ENCODE results near the gene ERC1. TPM values are rescaled to one million over a fixed set of nuclear protein-coding genes. Genes with fewer than 3 reads are reported as not detected.

ERC1 gene
- 10 to 100 TPM; 35.3 to 43.4 (median 37.5) TPM for polyA plus RNA-seq (ENCODE audit: insufficient read length in 4 of 4)

DNA sequence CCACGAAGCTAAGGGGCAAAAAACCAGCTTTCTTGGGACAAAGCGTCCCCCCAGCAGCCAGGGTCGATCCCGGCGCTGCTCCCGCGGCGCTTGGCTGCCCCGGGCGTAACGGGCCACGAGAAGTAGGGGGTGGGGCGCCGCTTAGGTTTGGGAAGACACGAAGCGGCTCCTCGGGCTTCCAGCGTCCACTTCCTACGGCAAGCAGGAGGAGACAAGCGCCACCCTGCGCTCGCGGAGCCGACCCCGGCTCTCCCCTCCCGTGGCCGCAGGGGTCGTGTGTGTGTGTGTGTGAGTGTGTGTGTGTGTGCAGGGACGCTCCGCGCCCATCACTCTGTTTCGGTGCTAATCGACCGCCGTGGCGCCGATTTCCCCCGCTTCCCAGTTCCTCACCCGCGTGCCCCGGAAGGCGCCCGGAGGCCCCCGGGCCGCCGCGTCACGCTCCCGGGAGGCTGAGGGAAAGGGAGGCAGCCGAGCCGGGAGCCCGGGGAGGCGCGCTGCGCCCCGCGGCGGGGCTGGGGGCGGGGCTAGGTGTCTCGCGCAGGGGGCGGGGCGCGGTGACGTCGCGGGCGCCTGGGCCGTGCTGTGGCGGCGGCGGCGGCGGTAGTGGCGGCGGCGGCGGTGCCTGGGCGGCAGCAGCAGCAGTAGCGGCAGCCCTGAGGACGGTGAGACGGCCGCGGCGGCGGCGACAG lies at the start of gene ERC1:
Gene ERC1, plus strand, starts transcription at position 563 of the 689 bp plus-strand sequence. CDS start 36,681 bp downstream, outside the sequence.
- peak; percentile 71 to 82 (median 78) for DNase-seq (ENCODE audit: low read depth in 4 of 4, low spot score in 2 of 4)

- no peak for DNase-seq (ENCODE audit: low read depth in 4 of 4, low spot score in 2 of 4)
Measured at GRCh38 chr12:943051-943450, 48.0 kb upstream of the ERC1 start.

- no peak for DNase-seq (ENCODE audit: low read depth in 4 of 4, low spot score in 2 of 4)
Measured at GRCh38 chr12:944211-944610, 46.8 kb upstream of the ERC1 start.

DNA sequence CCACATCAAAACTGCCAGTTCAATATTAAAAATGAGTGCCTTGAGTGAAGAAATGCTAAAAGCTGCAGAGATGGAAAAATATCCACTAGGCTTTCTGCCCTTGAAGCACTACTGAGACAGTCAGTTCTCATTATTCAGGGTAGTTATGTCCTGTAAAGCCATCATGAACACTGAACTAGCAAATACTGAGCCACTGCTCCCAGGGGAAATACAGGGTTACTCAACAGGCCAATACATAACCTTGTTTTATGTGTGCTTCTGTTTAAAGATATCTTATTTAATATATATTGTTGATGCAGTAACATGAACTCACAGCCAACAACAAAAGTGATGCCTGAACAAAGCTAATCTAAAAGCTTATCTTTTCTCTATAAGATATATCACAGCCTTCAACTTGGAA lies 44.8 kb upstream of the ERC1 start:
- no peak for DNase-seq (ENCODE audit: low read depth in 4 of 4, low spot score in 2 of 4)

DNA sequence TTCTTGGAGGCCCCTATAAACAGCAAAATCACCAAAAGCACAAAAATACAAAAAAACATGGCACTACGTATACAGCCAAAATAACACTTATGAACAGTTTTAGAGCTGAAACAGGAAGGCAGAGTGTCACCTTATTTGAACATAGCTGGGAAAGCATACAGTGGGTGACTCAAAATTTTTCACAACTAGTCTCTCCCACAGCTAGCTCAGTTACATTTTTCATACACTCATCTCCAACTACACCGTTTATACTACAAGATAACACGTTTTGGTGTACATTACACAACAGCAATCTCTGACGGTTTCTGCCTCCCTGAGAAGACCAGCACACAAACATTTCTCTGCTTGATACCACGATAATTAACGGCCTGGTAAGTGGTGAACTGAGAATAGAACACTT lies 44.4 kb upstream of the ERC1 start:
- DNase-seq (ENCODE audit: low read depth in 4 of 4, low spot score in 2 of 4), result no peak

DNA sequence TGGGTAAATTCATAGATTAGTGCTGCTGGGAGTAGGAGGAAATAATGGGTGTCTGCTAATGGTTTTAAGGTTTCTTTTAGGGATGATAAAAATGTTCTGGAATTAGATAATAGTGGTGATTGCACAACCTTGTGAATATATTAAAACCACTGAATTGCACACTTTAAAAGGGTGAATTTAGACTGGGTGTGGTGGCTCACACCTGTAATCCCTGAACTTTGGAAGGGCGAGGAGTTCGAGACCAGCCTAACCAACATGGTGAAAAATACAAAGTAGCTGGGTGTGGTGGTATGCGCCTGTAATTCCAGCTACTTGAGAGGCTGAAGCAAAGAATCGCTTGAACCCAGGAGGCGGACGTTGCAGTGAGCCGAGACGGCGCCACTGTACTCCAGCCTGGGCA lies 42.8 kb upstream of the ERC1 start:
- DNase-seq (ENCODE audit: low read depth in 4 of 4, low spot score in 2 of 4), result no peak

DNA sequence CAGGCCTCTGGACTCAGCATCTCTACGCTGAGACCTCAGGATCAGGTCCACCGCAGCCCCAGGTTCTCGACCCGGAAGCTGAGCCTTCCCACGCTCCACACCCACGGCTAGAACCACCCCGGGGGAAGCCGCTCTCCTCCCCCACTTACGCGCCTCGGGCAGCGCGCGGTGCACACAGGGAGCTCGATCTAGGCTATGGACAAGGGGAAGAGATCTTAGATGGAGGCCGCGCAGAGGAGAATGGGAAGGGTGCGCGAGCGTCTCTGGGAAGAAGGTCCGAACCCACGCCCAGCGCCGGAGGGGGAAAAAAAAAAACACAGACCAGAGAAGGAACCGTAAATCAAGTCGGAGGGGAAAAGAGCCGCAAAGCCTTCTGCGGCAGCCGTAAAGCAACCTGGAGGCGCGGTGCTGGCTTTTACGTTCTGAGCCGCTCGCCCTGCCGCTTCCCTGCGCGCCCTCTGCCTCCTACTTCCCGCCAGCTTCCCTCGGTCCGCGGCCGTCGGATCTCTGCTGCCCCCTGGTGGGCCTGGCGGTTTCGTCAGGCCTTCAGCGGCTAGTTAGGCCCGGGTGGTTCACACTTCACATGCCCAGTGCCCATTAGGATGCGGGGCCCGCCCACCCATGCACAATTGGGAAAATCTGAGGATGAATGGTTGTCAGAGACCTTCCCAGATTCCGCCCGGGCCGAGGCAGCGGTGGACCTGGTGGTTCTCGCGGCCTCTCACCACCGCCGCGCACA lies 41.4 kb upstream of the ERC1 start, which contains the start of gene RAD52:
Gene RAD52, minus strand, starts transcription at position 242 of the 739 bp plus-strand sequence. CDS start 16,636 bp downstream, outside the sequence.
- peak; percentile 97 to 98 (median 97) for DNase-seq (ENCODE audit: low read depth in 4 of 4, low spot score in 2 of 4)

GRCh38 chr12:951176-951575 lies 39.8 kb upstream of the ERC1 start:
- DNase-seq (ENCODE audit: low read depth in 4 of 4, low spot score in 2 of 4), result no peak

DNA sequence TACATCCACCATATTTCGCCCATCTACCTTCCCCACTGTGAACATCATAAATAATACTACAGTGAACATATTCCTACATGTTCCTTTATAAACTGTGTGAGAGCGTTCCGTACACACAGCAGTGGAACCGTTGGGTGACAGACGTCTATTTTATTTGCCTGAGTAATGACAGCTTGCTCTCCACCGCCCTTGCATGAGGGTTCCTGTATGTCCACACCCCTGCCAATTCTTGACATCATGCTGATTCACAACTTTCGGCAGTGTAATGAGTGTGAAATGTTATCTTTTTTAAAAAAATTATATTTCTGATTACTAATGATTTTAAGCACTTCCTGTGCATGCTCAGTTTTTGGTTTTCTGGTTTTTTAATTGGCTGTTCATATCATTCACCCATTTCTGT lies 37.2 kb upstream of the ERC1 start:
- no peak for DNase-seq (ENCODE audit: low read depth in 4 of 4, low spot score in 2 of 4)

- no peak for DNase-seq (ENCODE audit: low read depth in 4 of 4, low spot score in 2 of 4)
Measured at GRCh38 chr12:954741-955140, 36.3 kb upstream of the ERC1 start.

GRCh38 chr12:955939-956338 lies 35.1 kb upstream of the ERC1 start:
- DNase-seq (ENCODE audit: low read depth in 4 of 4, low spot score in 2 of 4), result no peak

GRCh38 chr12:958588-959123 lies 32.4 kb upstream of the ERC1 start:
- no peak for DNase-seq (ENCODE audit: low read depth in 4 of 4, low spot score in 2 of 4)

- no peak for DNase-seq (ENCODE audit: low read depth in 4 of 4, low spot score in 2 of 4)
Measured at GRCh38 chr12:966724-967123, 24.3 kb upstream of the ERC1 start.

DNA sequence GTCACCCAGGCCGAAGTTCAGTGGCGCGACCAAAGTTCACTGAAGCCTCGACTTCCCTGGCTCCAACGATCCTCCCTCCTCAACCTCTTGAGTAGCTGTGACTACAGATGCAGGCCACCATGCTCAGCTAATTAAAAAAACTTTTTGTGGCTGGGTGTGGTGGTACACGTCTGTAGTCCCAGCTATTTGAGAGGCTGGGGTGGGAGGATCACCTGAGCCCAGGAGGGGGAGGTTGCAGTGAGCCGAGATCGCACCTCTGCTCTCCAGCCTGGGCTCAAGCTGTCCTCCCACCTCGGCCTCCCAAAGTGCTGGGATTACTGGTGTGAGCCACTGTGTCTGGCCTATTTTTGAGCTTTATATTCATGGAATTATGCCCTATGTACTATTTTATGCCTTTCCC lies 23.4 kb upstream of the ERC1 start:
- DNase-seq (ENCODE audit: low read depth in 4 of 4, low spot score in 2 of 4), result no peak

DNA sequence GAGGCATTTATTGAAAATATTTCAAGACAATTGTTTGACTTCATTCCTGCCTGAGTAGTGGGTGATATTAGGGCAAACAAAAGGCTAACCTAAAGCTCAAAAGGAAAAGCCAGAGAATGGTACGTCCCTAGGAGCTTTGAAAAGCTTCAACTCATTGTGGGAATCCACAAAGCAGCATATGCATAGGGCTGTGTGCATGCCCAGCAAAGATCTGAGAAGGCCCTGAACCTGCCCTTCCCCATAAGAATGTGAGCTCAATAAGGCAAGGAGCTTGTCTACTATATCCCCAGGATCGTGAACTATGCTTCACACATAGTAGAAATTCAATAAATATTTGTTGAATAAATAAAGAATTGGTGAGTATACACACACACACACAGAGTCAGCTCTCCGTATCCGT lies 22.5 kb upstream of the ERC1 start:
- no peak for DNase-seq (ENCODE audit: low read depth in 4 of 4, low spot score in 2 of 4)

DNA sequence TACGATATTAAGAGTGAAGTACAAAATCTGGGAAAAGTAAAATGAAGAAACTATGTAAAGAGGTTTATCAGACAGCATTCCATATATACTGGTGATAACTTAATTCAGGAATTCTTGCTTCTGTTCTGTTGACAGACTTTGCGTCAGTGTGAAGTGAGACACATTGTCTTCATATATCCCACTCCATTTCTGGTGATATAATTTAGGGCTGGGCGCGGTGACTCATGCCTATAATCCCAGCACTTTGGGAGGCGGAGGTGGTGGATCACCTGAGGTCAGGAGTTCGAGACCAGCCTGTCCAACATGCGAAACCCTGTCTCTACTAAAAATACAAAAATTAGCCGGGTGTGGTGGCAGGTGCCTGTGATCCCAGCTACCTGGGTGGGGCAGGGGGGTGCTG lies 21.2 kb upstream of the ERC1 start:
- DNase-seq (ENCODE audit: low read depth in 4 of 4, low spot score in 2 of 4), result no peak

DNA sequence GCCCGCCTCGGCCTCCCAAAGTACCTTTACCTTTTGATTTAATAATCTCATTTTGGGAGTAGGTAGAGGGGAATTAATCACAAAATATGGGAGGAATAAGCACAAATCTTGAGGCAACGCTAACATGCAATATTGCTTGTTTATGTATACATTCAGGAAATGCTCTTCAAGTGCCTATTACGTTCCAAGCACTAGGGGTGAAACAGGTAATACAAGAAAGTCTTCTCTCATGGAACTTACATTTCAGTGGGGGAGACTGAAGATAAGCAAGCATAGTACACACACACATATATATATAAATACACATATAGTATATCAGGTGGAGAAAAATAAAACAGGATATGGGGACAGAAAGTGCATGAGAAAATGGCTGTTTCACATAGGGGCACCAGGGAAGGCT lies 19.0 kb upstream of the ERC1 start:
- no peak for DNase-seq (ENCODE audit: low read depth in 4 of 4, low spot score in 2 of 4)

GRCh38 chr12:974271-974862 lies 16.7 kb upstream of the ERC1 start:
- DNase-seq (ENCODE audit: low read depth in 4 of 4, low spot score in 2 of 4), result no peak

DNA sequence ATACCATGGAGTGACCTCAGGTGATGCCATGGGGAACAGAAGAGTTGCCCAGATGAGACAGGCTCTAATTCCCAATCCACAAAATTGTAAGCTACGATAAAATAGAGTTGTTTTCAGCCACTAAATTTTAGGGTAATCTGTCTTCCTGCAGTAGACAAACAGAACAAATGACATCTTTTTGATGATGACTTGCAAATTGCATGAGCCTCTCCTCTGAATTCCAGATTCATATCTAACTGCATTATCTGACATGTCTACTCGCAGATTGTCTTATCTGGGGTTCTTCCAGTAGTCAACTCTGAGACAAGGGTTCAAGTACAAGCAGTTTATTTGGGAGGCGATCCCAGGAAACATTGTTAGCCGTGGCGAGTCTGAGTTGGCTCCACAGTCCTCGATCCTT lies 14.4 kb upstream of the ERC1 start:
- DNase-seq (ENCODE audit: low read depth in 4 of 4, low spot score in 2 of 4), result no peak

DNA sequence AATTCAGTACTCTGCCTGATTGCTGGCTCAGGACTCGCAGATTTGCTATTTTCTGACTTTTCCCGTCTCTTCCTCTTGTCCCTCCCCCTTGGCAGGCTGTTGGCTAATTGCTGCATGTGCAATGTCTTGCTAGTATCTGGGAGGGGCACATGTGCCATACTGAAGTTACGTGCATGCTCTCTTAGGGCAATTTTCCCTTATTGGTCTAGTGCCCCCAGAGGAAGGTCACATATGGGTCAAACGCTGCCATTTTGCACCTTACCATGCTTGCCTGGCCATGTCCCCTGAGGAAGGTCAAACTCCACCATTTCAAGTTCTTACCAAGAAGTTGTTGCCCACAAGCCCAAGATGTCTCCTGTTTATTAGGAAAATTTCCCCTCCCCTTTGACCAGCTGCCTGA lies 13.9 kb upstream of the ERC1 start:
- no peak for DNase-seq (ENCODE audit: low read depth in 4 of 4, low spot score in 2 of 4)

- no peak for DNase-seq (ENCODE audit: low read depth in 4 of 4, low spot score in 2 of 4)
Measured at GRCh38 chr12:979349-979748, 11.7 kb upstream of the ERC1 start.

Data from left renal cortex interstitium (tissue), 4 donors.